ENCODE results near the gene WDR70. TPM values are rescaled to one million over a fixed set of nuclear protein-coding genes. Genes with fewer than 3 reads are reported as not detected.

WDR70 gene
- total RNA-seq, 1 experiment from 2014 or later = 35.0 TPM

DNA sequence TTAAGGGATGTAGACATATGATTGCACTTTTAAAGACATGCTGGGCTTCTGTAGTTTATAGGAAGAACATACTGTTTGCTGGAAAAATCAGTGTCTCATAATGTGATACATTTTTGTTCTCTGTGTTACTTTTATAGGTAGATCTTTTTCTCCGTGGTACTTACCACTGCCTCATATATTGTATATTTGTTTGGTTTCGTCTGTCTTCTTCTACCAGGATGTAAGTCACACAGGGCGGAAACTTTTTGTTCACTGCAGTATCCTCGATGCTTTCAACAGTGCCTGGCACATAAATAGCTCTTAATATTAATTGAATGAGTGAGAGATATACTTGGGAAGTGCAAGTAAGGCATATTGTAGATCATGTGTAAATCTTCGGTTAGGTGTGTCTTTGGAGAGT lies 325.3 kb downstream of the WDR70 start (continued):
- no peak for TF ChIP-seq ZNF512 (CRISPR knock-in tag; IDR thresholded peaks at IDR 0.05; ENCODE audit: borderline replicate concordance)

GRCh38 chr5:37709020-37709419 lies 329.9 kb downstream of the WDR70 start:
- H3K27ac Mint-ChIP-seq = no peak overlapping the region
- CTCF ChIA-PET = interaction anchor here (2.0 kb wide), 1 partner anchor 14 kb away, joined by 10 read pairs; no protein-coding TSS in a partner anchor
- TF ChIP-seq ETV6 (CRISPR knock-in tag; IDR thresholded peaks at IDR 0.05) (no peak), ZNF138 (CRISPR knock-in tag; conservative IDR thresholded peaks at IDR 0.05) (no peak), PRRX2 (CRISPR knock-in tag; IDR thresholded peaks at IDR 0.05) (no peak), ZNF423 (CRISPR knock-in tag; IDR thresholded peaks at IDR 0.05) (no peak), HMGXB4 (CRISPR knock-in tag; IDR thresholded peaks at IDR 0.05) (no peak), MYBL2 (CRISPR knock-in tag; IDR thresholded peaks at IDR 0.05) (no peak), E2F5 (CRISPR knock-in tag; IDR thresholded peaks at IDR 0.05) (no peak), PRDM15 (CRISPR knock-in tag; IDR thresholded peaks at IDR 0.05) (no peak), AFF4 (CRISPR knock-in tag; IDR thresholded peaks at IDR 0.05; ENCODE audit: borderline replicate concordance) (no peak), ELF4 (CRISPR knock-in tag; IDR thresholded peaks at IDR 0.05; ENCODE audit: low read depth) (no peak), ESRRA (CRISPR knock-in tag; IDR thresholded peaks at IDR 0.05; ENCODE audit: borderline replicate concordance) (no peak), TP53 (CRISPR knock-in tag; IDR thresholded peaks at IDR 0.05) (no peak), SMAD3 (CRISPR knock-in tag; IDR thresholded peaks at IDR 0.05; ENCODE audit: borderline replicate concordance) (no peak), ZBTB21 (CRISPR knock-in tag; IDR thresholded peaks at IDR 0.05; ENCODE audit: borderline replicate concordance) (no peak), ATF1 (CRISPR knock-in tag; IDR thresholded peaks at IDR 0.05) (no peak), GRHL2 (CRISPR knock-in tag; IDR thresholded peaks at IDR 0.05; ENCODE audit: insufficient replicate concordance, severe bottlenecking) (no peak)
- TF ChIP-seq, protein P1, sequence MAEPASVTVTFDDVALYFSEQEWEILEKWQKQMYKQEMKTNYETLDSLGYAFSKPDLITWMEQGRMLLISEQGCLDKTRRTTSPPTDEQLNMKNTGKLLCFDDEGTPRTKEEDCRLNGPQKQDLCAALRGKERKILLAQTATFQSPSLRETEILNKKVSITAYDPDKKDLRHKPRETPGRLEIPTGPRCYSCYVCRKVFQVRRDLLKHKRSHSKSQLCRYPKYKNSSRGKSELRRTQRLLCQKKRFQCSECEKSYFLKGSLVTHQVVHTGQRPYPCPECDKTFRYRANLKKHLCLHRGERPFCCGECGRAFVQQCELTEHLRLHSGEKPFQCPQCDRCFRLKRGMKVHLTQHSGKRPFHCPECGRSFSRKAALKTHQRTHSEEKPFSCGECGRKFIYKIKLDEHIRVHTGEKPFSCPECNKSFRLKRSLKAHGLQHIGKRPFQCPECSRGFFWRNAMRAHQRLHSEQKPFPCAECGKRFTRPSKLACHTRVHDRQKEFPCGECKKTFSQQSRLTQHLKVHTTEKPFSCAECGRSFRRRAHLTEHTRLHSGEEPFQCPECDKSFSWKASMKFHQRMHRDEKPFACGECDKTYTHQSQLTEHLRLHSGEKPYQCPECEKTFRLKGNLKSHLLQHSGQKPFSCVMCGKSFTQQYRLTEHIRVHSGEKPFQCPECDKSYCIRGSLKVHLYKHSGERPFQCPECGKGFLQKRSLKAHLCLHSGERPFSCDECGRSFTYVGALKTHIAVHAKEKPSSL (CRISPR knock-in tag; conservative IDR thresholded peaks at IDR 0.05) = no peak
- TF ChIP-seq, protein P2, sequence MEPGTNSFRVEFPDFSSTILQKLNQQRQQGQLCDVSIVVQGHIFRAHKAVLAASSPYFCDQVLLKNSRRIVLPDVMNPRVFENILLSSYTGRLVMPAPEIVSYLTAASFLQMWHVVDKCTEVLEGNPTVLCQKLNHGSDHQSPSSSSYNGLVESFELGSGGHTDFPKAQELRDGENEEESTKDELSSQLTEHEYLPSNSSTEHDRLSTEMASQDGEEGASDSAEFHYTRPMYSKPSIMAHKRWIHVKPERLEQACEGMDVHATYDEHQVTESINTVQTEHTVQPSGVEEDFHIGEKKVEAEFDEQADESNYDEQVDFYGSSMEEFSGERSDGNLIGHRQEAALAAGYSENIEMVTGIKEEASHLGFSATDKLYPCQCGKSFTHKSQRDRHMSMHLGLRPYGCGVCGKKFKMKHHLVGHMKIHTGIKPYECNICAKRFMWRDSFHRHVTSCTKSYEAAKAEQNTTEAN (CRISPR knock-in tag; IDR thresholded peaks at IDR 0.05) = no peak
- TF ChIP-seq, protein P3, sequence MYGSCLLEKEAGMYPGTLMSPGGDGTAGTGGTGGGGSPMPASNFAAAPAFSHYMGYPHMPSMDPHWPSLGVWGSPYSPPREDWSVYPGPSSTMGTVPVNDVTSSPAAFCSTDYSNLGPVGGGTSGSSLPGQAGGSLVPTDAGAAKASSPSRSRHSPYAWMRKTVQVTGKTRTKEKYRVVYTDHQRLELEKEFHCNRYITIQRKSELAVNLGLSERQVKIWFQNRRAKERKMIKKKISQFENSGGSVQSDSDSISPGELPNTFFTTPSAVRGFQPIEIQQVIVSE (CRISPR knock-in tag; IDR thresholded peaks at IDR 0.05; ENCODE audit: borderline replicate concordance) = no peak

More at GRCh38 chr5:37709020-37709419, 329.9 kb downstream of the WDR70 start:
- no peak for ATAC-seq
- POLR2A ChIA-PET = no interaction called here
- Mint-ChIP-seq H3K4me3 (no peak overlapping the region), H3K4me1 (no peaks in the 10 kb centered on the region), H3K36me3 (no peaks in the 10 kb centered on the region), H3K27me3 (ENCODE audit: low read depth) (no peaks in the 10 kb centered on the region), H3K9me3 (no peaks in the 10 kb centered on the region)
- DNase-seq (ENCODE audit: low spot score) = no peak

Measured in WTC11 (cell line).